Right lobe of liver (tissue), 4 donors: ENCODE results near the gene ATCAY.

Source experiments
- POLR2A ChIP-seq: fragments of 450-650 bp; IDR thresholded peaks from one replicate; pipeline ENCODE4 v1.6.1; 2017; ENCODE audit warnings: antibody characterized with exemption, mild to moderate bottlenecking
- TF ChIP-seq, protein P1 (sequence below), 4 donors: fragments of 200-600 bp in 3 of 4; fragments of 450-650 bp in 1 of 4; IDR thresholded peaks; one replicate each; pipeline versions ENCODE4 v1.5.1 to v1.8.0; 2016 to 2022; ENCODE audit warnings: antibody characterized with exemption in 4 of 4, mild to moderate bottlenecking in 2 of 4
- donor health status: DM: no; HTN: no; CAD: no.
- donor health status: DM: no; HTN: no; CAD: no.
- donor health status: DM: no; HTN: yes; CAD: no.

DNA sequence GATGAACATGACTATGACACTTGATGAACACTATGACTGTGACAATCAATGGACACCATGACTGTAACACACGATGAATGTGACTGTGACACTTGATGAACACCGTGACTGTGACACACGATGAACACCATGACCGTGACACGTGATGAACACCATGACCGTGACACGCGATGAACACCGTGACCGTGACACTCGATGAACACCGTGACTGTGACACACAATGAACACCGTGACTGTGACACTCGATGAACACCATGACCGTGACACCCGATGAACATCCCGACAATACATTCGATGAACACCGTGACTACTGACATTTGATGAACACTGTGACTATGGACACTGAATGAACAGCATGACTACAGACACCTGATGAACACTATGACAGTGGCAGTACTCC, 42.6 kb upstream of the ATCAY start:
- TF ChIP-seq, protein P1, sequence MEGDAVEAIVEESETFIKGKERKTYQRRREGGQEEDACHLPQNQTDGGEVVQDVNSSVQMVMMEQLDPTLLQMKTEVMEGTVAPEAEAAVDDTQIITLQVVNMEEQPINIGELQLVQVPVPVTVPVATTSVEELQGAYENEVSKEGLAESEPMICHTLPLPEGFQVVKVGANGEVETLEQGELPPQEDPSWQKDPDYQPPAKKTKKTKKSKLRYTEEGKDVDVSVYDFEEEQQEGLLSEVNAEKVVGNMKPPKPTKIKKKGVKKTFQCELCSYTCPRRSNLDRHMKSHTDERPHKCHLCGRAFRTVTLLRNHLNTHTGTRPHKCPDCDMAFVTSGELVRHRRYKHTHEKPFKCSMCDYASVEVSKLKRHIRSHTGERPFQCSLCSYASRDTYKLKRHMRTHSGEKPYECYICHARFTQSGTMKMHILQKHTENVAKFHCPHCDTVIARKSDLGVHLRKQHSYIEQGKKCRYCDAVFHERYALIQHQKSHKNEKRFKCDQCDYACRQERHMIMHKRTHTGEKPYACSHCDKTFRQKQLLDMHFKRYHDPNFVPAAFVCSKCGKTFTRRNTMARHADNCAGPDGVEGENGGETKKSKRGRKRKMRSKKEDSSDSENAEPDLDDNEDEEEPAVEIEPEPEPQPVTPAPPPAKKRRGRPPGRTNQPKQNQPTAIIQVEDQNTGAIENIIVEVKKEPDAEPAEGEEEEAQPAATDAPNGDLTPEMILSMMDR (IDR thresholded peaks at IDR 0.05), result no peak
- no peak for TF ChIP-seq POLR2A
